Endothelial cell of umbilical vein (primary cell): ENCODE data around the gene SLC25A33.

Experiments used
- EZH2 ChIP-seq: IDR thresholded peaks from 2 replicates; pipeline ENCODE4 v1.6.1; 2012; ENCODE audit warnings: borderline replicate concordance, low read depth, mild to moderate bottlenecking, moderate library complexity, low read length, inconsistent platforms; ENCODE audit not compliant: severe bottlenecking
- POLR2A ChIP-seq: IDR thresholded peaks from 2 replicates; pipeline ENCODE4 v1.6.1; 2012; ENCODE audit warnings: low read depth, mild to moderate bottlenecking, control low read depth, low read length
- POLR2AphosphoS5 ChIP-seq: IDR thresholded peaks from 2 replicates; pipeline ENCODE4 v1.6.1; 2012; ENCODE audit warnings: low read depth, mild to moderate bottlenecking, control low read depth, low read length, moderate library complexity; ENCODE audit not compliant: insufficient read depth
- TF ChIP-seq, protein P1 (sequence below), 2 donors: IDR thresholded peaks; 1 replicate in 1 of 2; 2 replicates in 1 of 2; pipeline ENCODE4 v1.5.1; 2011; ENCODE audit warnings: low read length in 2 of 2, mild to moderate bottlenecking in 2 of 2, moderate library complexity in 2 of 2, control low read depth in 1 of 2, inconsistent platforms in 1 of 2, low read depth in 1 of 2; ENCODE audit not compliant: insufficient read depth in 1 of 2; ENCODE audit errors: extremely low read depth in 1 of 2

DNA sequence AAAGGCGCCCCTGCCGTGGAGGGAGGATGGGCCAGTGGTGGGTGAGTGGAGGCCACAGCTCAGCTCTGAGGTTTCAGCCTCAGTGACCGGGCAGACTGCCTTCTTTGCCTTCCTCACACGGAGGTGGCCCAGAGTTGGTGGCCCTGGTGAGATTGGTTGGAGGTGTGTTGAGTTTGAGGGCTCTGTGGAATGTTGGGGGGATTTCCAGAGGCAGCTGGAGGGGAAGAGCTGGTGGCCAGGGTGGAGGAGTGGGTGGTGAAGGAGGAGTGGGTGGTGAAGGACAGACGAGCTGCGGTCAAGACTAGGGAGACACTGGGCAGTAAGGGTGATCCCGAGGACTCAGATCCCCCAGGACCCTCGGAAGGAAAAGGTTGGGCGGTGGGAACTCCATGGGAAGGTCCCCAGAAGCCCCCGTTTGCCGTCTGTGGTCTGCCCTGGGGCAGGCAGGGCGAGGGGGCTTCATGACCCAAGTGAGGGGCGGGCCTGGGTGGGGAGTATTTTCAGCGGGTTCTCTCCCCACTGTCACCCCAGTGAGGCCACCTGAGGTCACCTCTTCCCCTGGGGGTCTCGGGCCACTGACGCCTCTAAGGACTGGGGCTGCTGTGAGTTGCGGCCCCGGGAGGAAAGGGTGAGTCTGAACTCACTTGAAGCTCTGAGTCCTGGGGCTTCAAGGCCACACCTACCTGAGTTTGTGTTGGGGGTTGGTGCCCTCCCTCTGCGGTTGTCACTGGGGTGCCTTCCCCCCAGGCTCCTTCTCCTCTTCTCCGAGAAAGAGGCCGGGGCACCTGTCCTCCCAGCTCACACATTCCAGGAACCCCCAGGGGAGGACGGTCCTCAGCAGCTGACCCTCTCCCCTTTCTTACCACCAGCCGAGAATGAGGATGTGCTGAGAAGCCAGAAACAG is 89.5 kb downstream of the SLC25A33 start:
- TF ChIP-seq POLR2A (no peak), EZH2 (no peak), POLR2AphosphoS5 (no peak)
- TF ChIP-seq, protein P1, sequence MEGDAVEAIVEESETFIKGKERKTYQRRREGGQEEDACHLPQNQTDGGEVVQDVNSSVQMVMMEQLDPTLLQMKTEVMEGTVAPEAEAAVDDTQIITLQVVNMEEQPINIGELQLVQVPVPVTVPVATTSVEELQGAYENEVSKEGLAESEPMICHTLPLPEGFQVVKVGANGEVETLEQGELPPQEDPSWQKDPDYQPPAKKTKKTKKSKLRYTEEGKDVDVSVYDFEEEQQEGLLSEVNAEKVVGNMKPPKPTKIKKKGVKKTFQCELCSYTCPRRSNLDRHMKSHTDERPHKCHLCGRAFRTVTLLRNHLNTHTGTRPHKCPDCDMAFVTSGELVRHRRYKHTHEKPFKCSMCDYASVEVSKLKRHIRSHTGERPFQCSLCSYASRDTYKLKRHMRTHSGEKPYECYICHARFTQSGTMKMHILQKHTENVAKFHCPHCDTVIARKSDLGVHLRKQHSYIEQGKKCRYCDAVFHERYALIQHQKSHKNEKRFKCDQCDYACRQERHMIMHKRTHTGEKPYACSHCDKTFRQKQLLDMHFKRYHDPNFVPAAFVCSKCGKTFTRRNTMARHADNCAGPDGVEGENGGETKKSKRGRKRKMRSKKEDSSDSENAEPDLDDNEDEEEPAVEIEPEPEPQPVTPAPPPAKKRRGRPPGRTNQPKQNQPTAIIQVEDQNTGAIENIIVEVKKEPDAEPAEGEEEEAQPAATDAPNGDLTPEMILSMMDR (IDR thresholded peaks at IDR 0.05; ENCODE audit: extremely low read depth in 1 of 2, insufficient read depth in 1 of 2, low read depth in 1 of 2, low read length in 2 of 2), result no peak
